ENCODE measurements around the gene SNX17.
"Not testable (repeated sequence)": the region's sequence is repeated elsewhere in the genome, so short reads cannot be mapped to it uniquely, and the experiment has no call there.

Gene SNX17

GRCh38 chr2:27370026-27370815, at the start of gene SNX17, which contains the start of gene EIF2B4:
SNX17 (plus strand) TSS chr2:27370616; CDS start chr2:27370744, 128 bp downstream.
EIF2B4 (minus strand) TSS chr2:27370338; CDS start chr2:27370314, 24 bp downstream.
- DNase-seq, result peak; percentile 94 to 100 (median 99)

- peak in 2 of 58 donors; percentile 20 to 28 for DNase-seq
Measured at GRCh38 chr2:27320958-27321543, 49.4 kb upstream of the SNX17 start.

- DNase-seq, result peak in 3 of 58 donors; percentile 36 to 43 (median 41)
Measured at GRCh38 chr2:27322301-27322765, 48.1 kb upstream of the SNX17 start.

GRCh38 chr2:27322766-27323595, 47.4 kb upstream of the SNX17 start, which contains the start of gene MPV17:
MPV17 (minus strand) TSS chr2:27323097; CDS start chr2:27322517, 580 bp downstream.
- DNase-seq, result peak; percentile 53 to 95 (median 87)

- no peak for DNase-seq
Measured at GRCh38 chr2:27323596-27324285, 46.7 kb upstream of the SNX17 start.

- no peak for DNase-seq
Measured at GRCh38 chr2:27324720-27325119, 45.7 kb upstream of the SNX17 start.

- no peak for DNase-seq
Measured at GRCh38 chr2:27335311-27335710, 35.1 kb upstream of the SNX17 start.

- DNase-seq, result no peak
Measured at GRCh38 chr2:27336173-27336572, 34.2 kb upstream of the SNX17 start.

- DNase-seq, result no peak
Measured at GRCh38 chr2:27347641-27348040, 22.8 kb upstream of the SNX17 start.

- no peak for DNase-seq
Measured at GRCh38 chr2:27350106-27350693, 20.2 kb upstream of the SNX17 start.

- no peak for DNase-seq
Measured at GRCh38 chr2:27351802-27352598, 18.4 kb upstream of the SNX17 start.

GRCh38 chr2:27353386-27353761, 17.0 kb upstream of the SNX17 start:
- not testable (repeated sequence) for DNase-seq

- no peak for DNase-seq
Measured at GRCh38 chr2:27353762-27354596, 16.4 kb upstream of the SNX17 start.

- no peak for DNase-seq
Measured at GRCh38 chr2:27354597-27354927, 15.9 kb upstream of the SNX17 start.

- DNase-seq, result peak in 7 of 58 donors; percentile 15 to 53 (median 44)
Measured at GRCh38 chr2:27356056-27356381, 14.4 kb upstream of the SNX17 start.

GRCh38 chr2:27356382-27357181, 13.8 kb upstream of the SNX17 start, which contains the start of gene GTF3C2:
GTF3C2 (minus strand) TSS chr2:27356764; CDS start chr2:27343554, 13,210 bp downstream.
- DNase-seq, result peak; percentile 77 to 100 (median 96)

- no peak for DNase-seq
Measured at GRCh38 chr2:27362678-27363420, 7.6 kb upstream of the SNX17 start.
